Measurements from ENCODE around the gene CDK5RAP1.

- TF ChIP-seq CTCF (IDR thresholded peaks at IDR 0.05; ENCODE audit: low read depth, low read length) (no peak), EZH2phosphoT487 (IDR thresholded peaks at IDR 0.05; ENCODE audit: low read depth) (no peak)
Observed at GRCh38 chr20:33404281-33404680, 3.0 kb upstream of the CDK5RAP1 start.

All from OCI-LY3 (cell line).